Spinal cord (tissue), 10 donors: ENCODE data around the gene PIF1. TPM values are rescaled to one million over a fixed set of nuclear protein-coding genes. Genes with fewer than 3 reads are reported as not detected.

Experiments
- DNase-seq, 6 donors: peaks; one replicate each; pipeline versions ENCODE4 v3.0.0 to v3.0.0-alpha.2; 2013 to 2015; ENCODE audit warnings: low spot score in 6 of 6, low read depth in 4 of 6
- H3K27ac ChIP-seq: one replicate; pipeline ENCODE4 v1.5.1; 2013; ENCODE audit warnings: low read depth, low read length, control low read depth
- H3K27me3 ChIP-seq: one replicate; pipeline ENCODE4 v1.6.1; 2013; ENCODE audit warnings: low read length; ENCODE audit not compliant: control insufficient read depth, insufficient read depth
- H3K36me3 ChIP-seq: one replicate; pipeline ENCODE4 v1.6.1; 2013; ENCODE audit warnings: low read length; ENCODE audit not compliant: control insufficient read depth, insufficient read depth
- H3K4me1 ChIP-seq: one replicate; pipeline ENCODE4 v1.6.1; 2013; ENCODE audit warnings: low read length; ENCODE audit not compliant: control insufficient read depth, insufficient read depth
- H3K4me3 ChIP-seq: one replicate; pipeline ENCODE4 v1.5.1; 2013; ENCODE audit warnings: low read depth, low read length, control low read depth
- H3K9me3 ChIP-seq: one replicate; pipeline ENCODE4 v1.6.1; 2013; ENCODE audit warnings: low read length; ENCODE audit not compliant: control insufficient read depth, insufficient read depth
- WGBS: methylation state at CpG from one replicate; pipeline ENCODE4 v1.1.5; 2013; ENCODE audit warnings: missing lambda C conversion rate; ENCODE audit not compliant: insufficient coverage; 5-methylcytosine and 5-hydroxymethylcytosine counted together
- polyA plus RNA-seq, 2 donors: library from polyadenylated mRNA; unstranded; fragments of 120-200 nt; gene quantifications; one replicate each; pipeline ENCODE4 v1.2.1, GENCODE V29; 2013; ENCODE audit not compliant: insufficient read length in 2 of 2
- total RNA-seq, 2 donors: library from RNA; depleted of rRNA in 1 of 2; stranded (reverse); fragments of 120-200 nt in 1 of 2; fragments of >200 nt in 1 of 2; gene quantifications; one replicate each; pipeline versions ENCODE4 v1.2.3 to v1.2.4, GENCODE V29; 2013 to 2014
- donor health status: healthy.

The PIF1 gene
- total and polyA plus RNA-seq, 4 donors: 2.3 to 11.3 (median 6.3) TPM

DNA sequence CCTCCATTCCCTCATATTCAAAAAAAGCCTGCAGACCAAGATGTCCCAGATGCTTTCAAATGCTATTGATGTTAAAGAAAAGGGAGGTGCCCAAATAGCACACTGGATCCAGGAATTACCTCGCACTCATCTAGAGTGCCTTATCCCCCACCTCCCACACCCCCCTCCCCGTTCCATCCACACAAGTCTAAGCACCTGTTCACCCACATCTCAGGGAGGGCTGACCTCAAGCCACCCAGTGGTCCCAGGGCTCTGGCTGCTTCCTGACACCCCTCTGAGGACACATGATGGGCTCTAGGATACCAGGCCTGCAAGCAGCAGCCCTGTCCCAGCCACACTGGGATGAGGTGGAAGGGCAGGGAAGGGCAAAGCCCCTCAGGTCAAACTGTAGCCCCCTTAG, 54.8 kb downstream of the PIF1 start:
- H3K4me1 ChIP-seq: peaks cover 3% of the 10 kb centered on the region
- no peak for DNase-seq
- no peak overlapping the region for H3K4me3 ChIP-seq
- H3K9me3 ChIP-seq: no peaks in the 10 kb centered on the region
- peaks cover 4% of the 10 kb centered on the region for H3K27me3 ChIP-seq
- 50% methylated on average over 2 of the region's 2 CpGs for WGBS
- H3K36me3 ChIP-seq: no peaks in the 10 kb centered on the region
- no peak overlapping the region for H3K27ac ChIP-seq

DNA sequence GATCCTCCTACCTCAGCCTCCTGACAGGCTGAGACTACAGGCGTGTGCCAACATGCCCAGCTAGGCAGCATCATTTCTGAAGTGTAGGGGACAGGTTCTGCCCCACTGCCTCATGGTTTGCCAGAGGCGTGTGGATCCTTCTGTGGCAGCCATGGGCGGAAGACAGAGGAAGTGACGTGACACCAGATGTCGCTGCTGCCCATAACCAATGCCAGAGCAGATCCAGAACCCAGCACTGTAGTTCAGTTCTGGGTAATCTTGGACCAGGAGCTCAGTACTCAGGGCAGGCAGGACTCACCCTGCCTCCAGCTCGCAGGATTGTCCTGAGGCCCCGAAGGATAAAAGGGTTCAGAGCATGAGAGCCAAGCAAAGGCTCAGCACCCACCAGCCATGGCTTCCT, 58.2 kb downstream of the PIF1 start:
- no peak overlapping the region for H3K4me3 ChIP-seq
- no peak for DNase-seq
- 85% methylated on average over 6 of the region's 7 CpGs for WGBS

DNA sequence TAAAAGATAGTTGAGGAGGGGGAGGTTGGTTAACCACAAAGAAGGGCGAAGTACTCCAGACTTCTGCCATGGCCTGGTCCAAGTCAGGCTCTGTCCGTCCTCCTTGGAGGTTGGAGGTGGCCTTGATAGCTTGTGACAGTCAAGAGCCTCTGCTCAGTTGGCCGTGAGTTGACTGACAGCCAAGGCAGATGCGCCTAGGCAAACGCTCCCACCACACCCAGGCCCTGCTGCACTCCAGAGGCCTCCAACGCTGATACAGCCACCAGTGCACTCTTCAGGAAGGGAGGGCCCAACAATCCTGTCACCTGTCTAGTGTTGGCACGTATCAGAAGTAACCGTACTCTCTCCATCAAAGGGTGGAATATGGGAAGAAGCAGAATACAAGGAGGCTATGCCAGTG, 59.4 kb downstream of the PIF1 start:
- Histone ChIP-seq H3K4me1 (no peaks in the 10 kb centered on the region), H3K27ac (no peak overlapping the region)

More for the DNA sequence above, 58.2 kb downstream of the PIF1 start:
- H3K9me3 ChIP-seq: no peaks in the 10 kb centered on the region
- H3K4me1 ChIP-seq: no peaks in the 10 kb centered on the region
- no peaks in the 10 kb centered on the region for H3K36me3 ChIP-seq
- no peak overlapping the region for H3K27ac ChIP-seq
- no peaks in the 10 kb centered on the region for H3K27me3 ChIP-seq

More for the DNA sequence above, 59.4 kb downstream of the PIF1 start:
- no peaks in the 10 kb centered on the region for H3K9me3 ChIP-seq
- H3K36me3 ChIP-seq: no peaks in the 10 kb centered on the region
- no peak overlapping the region for H3K4me3 ChIP-seq
- no peaks in the 10 kb centered on the region for H3K27me3 ChIP-seq
- whole genome bisulfite sequencing: 82% methylated on average over 6 of the region's 8 CpGs
- DNase-seq: no peak

Other genes with a start within 250 kb of the PIF1 start
- 1 to 10 TPM in 1 of 2 donors, under 1 TPM in 1; 0.30 to 1.2 TPM for gene RBPMS2, start 50.1 kb downstream of the PIF1 start, total RNA-seq
- 1 to 10 TPM; 4.0 to 6.3 TPM for gene RBPMS2, start 50.1 kb downstream of the PIF1 start, polyA plus RNA-seq
- 10 to 100 TPM; 17.5 to 26.0 TPM for gene PLEKHO2, start 16.3 kb upstream of the PIF1 start, total RNA-seq
- 10 to 100 TPM; 13.2 to 15.0 TPM for gene PLEKHO2, start 16.3 kb upstream of the PIF1 start, polyA plus RNA-seq
- gene ANKDD1A, start 86.3 kb upstream of the PIF1 start, total RNA-seq: 10 to 100 TPM in 1 of 2 donors, 1 to 10 TPM in 1; 9.8 to 10.8 TPM
- 10 to 100 TPM; 12.1 to 21.0 TPM for gene ANKDD1A, start 86.3 kb upstream of the PIF1 start, polyA plus RNA-seq
- gene SPG21, start 164.3 kb upstream of the PIF1 start, total RNA-seq: 10 to 100 TPM; 49.4 to 60.7 TPM
- 10 to 100 TPM; 58.9 to 74.0 TPM for gene SPG21, start 164.3 kb upstream of the PIF1 start, polyA plus RNA-seq
- 10 to 100 TPM; 14.9 to 19.7 TPM for gene MTFMT, start 204.0 kb upstream of the PIF1 start, total RNA-seq
- 10 to 100 TPM; 16.0 to 17.5 TPM for gene MTFMT, start 204.0 kb upstream of the PIF1 start, polyA plus RNA-seq
- under 1 TPM in 1 of 2 donors, not detected in 1; 0.44 TPM for gene SLC51B, start 219.7 kb upstream of the PIF1 start, total RNA-seq
- 1 to 10 TPM; 1.1 to 2.3 TPM for gene SLC51B, start 219.7 kb upstream of the PIF1 start, polyA plus RNA-seq
- gene RASL12, start 242.3 kb upstream of the PIF1 start, total RNA-seq: 10 to 100 TPM; 18.1 to 18.8 TPM
- 10 to 100 TPM in 1 of 2 donors, 1 to 10 TPM in 1; 6.4 to 11.7 TPM for gene RASL12, start 242.3 kb upstream of the PIF1 start, polyA plus RNA-seq